ENCODE measurements around the gene EVX1.

Gene EVX1

DNA sequence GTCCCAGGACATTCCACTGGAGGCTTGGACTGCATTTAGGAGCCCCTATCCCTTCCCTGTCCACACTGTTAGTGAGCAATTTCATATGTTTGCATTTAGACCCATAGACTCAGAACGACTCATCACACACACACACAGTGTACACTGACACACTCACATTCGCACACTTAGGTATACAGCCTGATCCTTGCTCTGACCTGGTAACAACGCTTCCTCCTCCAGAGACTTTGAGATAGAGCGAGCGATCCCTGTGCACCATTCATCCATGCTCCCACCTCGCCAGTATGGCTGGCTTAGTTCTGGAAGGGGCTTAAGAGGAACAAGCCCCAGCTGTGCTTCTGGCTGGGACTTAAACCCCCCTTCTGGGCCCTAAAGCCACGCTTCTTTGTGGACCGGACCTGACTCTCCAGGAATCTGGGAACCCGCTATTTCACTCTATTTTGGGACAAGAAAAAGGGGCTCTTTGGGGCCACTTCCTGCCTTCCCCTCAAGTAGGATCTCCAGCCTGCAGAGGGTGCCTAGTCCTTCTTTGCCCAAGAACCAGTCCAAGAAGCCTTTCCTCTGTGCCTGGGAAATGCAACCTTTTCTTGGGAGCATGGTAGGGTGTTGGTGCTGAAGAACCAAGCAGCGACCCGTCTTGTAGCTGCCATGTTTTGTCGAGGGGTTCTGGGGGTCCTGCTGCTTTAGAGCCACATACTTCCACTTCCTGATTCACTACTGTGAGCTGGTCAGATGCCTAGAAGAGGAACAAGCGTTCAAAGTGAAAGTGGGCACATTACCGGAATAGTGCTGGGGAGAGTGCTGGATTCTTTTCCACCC lies 41.6 kb upstream of the EVX1 start:
- in situ Hi-C loops (cut with HindIII; ENCODE audit: low pct_unique_long_range_greater_than_20kb, low sequenced_read_pairs) = no loop called here
- no peak for DNase-seq (ENCODE audit: low read depth in 1 of 2, low spot score in 1 of 2)
- TF ChIP-seq JUND (IDR thresholded peaks at IDR 0.05; ENCODE audit: low read depth) = no peak

DNA sequence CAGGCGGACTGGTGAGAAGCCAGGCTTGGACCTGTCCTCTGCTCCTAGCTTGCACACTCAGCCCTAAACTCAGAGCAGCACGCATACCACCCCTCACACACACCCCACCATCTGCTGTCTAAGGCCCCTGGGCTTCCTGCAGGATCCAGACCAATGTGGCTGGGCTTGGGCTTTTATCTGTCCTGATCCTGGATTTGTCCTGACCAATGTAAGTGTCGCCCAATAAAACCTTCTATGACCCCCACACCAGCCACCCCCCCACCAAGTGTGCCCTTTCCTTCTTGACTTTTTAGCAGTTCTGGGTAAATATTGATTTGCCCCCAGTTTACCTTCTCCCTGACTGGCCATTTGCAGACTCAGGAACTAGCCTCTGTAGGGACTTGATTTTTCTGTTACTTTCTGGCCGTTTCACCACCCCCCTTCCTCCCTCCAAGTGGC lies 41.0 kb upstream of the EVX1 start:
- in situ Hi-C loops (cut with HindIII; ENCODE audit: low pct_unique_long_range_greater_than_20kb, low sequenced_read_pairs) = no loop called here
- no peak for DNase-seq (ENCODE audit: low read depth in 1 of 2, low spot score in 1 of 2)
- no peak for TF ChIP-seq JUND (IDR thresholded peaks at IDR 0.05; ENCODE audit: low read depth)

DNA sequence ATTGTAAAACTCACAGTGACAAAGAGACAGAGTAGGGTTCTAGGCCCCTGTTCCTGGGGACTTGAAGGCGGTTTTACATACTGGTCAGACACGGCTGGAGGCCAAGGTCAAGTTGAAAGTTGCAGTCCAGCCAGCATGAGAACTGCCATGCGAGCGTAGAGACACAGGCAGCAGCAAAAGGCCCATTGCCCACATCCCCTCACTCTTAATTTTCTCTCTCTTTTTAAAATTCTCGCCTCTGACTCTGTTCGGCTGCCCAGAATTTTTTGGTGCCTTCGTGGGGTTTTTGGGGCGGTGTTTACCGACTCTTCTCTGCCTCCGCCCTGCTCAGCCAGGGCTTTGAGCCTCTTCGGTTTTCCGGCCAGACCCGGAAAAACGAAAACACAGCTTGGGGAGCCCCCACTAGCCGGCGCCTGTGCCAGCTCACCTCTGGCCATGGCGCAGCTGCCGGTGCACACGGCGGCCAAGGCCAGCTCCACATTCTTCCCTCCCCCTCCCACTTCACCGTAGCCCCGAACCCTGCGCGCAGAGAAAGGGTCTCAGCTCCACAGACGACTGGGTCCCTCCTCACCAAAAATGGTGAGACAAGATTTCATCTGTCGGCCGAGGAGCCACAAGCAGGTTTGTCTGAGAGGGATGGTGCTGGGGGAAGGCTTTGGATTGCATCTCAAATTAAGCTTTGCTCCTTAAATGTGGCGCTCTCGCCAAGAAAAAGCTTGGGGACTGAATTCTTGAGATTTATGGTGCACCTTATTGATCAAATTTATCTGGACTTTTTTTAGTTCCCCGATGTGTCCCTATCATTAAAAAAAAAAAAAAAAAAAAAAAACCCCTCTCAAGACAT lies 40.4 kb upstream of the EVX1 start:
- no peak for TF ChIP-seq JUND (IDR thresholded peaks at IDR 0.05; ENCODE audit: low read depth)
- DNase-seq (ENCODE audit: low read depth in 1 of 2, low spot score in 1 of 2) = no peak
- in situ Hi-C loops (cut with HindIII; ENCODE audit: low pct_unique_long_range_greater_than_20kb, low sequenced_read_pairs) = no loop called here

DNA sequence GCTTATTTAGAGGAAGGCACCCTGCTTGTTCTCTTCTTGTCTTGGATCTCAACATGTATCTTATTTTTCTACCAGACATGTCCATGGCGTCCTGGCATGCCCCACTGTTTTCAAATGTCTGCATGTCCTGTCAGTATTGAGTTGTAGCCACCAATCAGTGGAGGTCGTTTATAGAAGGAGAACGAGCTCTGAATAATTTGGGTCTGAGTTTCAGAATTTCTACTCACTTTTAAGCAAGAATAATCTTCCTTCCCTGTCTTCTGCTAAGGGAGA lies 39.8 kb upstream of the EVX1 start:
- no peak for TF ChIP-seq JUND (IDR thresholded peaks at IDR 0.05; ENCODE audit: low read depth)
- in situ Hi-C loops (cut with HindIII; ENCODE audit: low pct_unique_long_range_greater_than_20kb, low sequenced_read_pairs) = no loop called here

GRCh38 chr7:27203365-27203953 lies 39.1 kb upstream of the EVX1 start:
- no peak for DNase-seq (ENCODE audit: low read depth in 1 of 2, low spot score in 1 of 2)
- TF ChIP-seq JUND (IDR thresholded peaks at IDR 0.05; ENCODE audit: low read depth) = no peak
- in situ Hi-C loops (cut with HindIII; ENCODE audit: low pct_unique_long_range_greater_than_20kb, low sequenced_read_pairs) = no loop called here

More for the DNA sequence above, 39.8 kb upstream of the EVX1 start:
- no peak for DNase-seq (ENCODE audit: low read depth in 1 of 2, low spot score in 1 of 2)

GRCh38 chr7:27203964-27204594 lies 38.5 kb upstream of the EVX1 start:
- no peak for TF ChIP-seq JUND (IDR thresholded peaks at IDR 0.05; ENCODE audit: low read depth)
- no peak for DNase-seq (ENCODE audit: low read depth in 1 of 2, low spot score in 1 of 2)
- in situ Hi-C loops (cut with HindIII; ENCODE audit: low pct_unique_long_range_greater_than_20kb, low sequenced_read_pairs) = no loop called here

DNA sequence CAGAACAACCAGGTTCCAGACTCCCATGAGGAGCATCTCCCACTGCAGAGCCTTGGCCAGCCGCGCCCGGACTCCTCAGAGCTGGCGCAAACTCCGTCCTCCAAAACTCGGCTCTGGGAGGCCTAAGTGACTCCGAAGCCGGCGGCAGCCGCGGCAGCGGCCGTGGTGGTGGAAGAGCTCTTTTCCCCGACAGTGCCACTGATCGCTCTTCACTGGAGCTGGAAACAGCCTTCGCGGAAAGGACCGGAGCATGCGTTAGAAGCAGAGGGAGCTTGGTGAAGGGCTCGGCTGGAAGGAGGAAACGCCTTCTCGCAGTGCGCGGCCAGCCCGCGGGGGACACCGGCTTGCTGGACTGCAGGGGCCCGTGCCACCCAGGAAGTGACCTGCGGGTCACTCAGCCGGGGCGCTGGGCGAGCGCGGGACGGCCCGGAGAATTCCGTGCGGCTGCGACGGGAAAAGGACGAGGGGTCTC lies 37.7 kb upstream of the EVX1 start:
- TF ChIP-seq JUND (IDR thresholded peaks at IDR 0.05; ENCODE audit: low read depth) = no peak
- in situ Hi-C loops (cut with HindIII; ENCODE audit: low pct_unique_long_range_greater_than_20kb, low sequenced_read_pairs) = no loop called here
- DNase-seq (ENCODE audit: low read depth in 1 of 2, low spot score in 1 of 2) = no peak

DNA sequence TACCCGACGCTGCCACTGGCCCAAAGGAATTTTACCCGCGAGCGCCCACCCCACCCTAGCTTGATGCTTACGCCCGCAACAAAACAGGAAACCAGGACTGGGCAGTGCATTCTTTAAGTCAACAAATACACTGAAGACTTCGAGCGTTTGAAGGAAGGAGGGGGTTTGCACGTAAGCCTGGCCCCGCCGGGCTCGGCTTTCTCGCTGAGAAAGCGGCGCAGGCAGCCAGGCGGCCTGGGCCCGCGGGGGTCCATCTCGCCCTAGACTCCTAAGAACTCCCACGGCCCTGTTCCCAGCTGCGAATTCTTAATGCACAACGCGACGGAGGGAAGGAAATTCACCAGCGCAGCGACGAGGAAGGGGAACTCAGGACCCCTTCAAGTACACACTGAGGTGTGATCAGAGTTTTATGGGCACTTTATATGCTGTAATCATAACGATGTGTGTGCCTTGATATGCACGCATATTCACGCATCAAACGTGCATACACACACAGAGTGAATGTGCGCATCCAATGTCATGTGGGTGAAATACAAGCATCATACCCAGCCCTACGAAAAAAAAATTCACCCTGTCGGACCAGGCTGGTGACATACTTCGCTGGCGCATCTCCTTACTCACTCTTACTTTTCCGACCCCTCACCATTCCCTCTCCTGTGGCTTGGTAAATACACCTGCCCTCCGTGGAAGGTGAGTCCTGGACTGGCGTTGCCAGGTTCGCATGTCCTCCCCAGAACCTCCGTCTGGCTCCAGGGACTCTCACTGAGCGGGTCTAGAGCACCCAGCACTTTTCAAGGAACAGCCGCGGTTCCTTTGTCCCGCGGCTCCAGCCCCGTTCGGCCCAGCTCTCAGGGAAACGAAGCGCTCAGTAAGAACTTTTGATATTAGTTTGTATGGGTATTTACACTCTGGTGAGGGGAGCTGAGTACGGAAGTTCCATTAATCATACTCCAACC lies 37.0 kb upstream of the EVX1 start:
- DNase-seq (ENCODE audit: low read depth in 1 of 2, low spot score in 1 of 2) = no peak
- TF ChIP-seq JUND (IDR thresholded peaks at IDR 0.05; ENCODE audit: low read depth) = no peak
- in situ Hi-C loops (cut with HindIII; ENCODE audit: low pct_unique_long_range_greater_than_20kb, low sequenced_read_pairs) = no loop called here

GRCh38 chr7:27207348-27207985 lies 35.1 kb upstream of the EVX1 start:
- in situ Hi-C loops (cut with HindIII; ENCODE audit: low pct_unique_long_range_greater_than_20kb, low sequenced_read_pairs) = no loop called here
- TF ChIP-seq JUND (IDR thresholded peaks at IDR 0.05; ENCODE audit: low read depth) = no peak
- DNase-seq (ENCODE audit: low read depth in 1 of 2, low spot score in 1 of 2) = no peak

DNA sequence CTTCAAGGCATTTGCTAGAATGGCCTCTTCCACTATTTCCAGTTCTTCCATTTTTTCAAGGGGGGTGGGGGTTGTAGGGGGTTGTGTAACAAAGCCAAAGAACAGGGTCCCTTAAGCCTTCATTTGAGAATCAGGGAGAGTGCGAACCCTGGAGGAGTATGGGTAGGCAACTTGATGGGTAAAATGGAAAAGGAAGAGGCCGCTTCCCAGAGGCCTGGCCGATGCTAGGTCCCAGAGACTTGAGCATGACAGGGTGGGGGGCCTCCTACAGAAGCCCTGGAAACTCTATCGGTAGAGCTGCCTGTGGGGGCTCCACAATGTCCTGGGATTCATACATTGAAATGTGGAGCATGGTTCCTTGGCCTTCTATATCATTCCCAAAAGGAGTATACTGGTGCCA lies 33.6 kb upstream of the EVX1 start:
- in situ Hi-C loops (cut with HindIII; ENCODE audit: low pct_unique_long_range_greater_than_20kb, low sequenced_read_pairs) = no loop called here
- no peak for DNase-seq (ENCODE audit: low read depth in 1 of 2, low spot score in 1 of 2)
- no peak for TF ChIP-seq JUND (IDR thresholded peaks at IDR 0.05; ENCODE audit: low read depth)

DNA sequence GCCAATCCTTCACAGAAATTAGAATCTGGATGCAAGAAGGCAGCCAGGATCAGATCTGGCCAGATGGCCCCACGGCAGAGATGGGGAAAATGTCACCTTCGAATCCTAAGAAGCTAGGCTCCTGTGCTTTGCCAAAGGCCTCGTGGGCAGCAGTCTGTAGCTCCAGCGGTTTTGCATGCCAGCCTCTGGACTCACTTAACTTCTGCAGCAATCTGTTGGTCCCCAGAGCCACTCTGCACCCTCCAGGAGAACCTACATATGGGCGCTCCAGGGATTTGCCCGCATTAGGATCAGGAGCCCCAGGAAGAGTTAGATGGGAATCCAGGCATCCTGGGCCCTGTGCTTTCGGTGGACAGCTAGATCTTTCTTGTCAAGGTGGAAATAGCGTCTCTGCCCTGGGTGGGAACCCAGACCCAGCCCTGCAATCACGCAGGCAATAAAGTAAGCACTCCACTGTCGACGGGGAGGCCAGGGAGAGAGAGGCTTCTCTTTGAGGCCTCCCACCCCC lies 32.6 kb upstream of the EVX1 start:
- no peak for TF ChIP-seq JUND (IDR thresholded peaks at IDR 0.05; ENCODE audit: low read depth)
- in situ Hi-C loops (cut with HindIII; ENCODE audit: low pct_unique_long_range_greater_than_20kb, low sequenced_read_pairs) = no loop called here
- no peak for DNase-seq (ENCODE audit: low read depth in 1 of 2, low spot score in 1 of 2)
